ENCODE results near the gene SLC35F3. TPM values are rescaled to one million over a fixed set of nuclear protein-coding genes. Genes with fewer than 3 reads are reported as not detected.

SLC35F3 gene
- total RNA-seq, 4 donors from 2014 or later = 0.36 to 1.4 (median 0.54) TPM

GRCh38 chr1:234368320-234369032 is 464.0 kb downstream of the SLC35F3 start:
- Histone ChIP-seq H3K36me3 (no peaks in the 10 kb centered on the region), H3K4me1 (peaks cover 12% of the 10 kb centered on the region), H3K9me3 (no peaks in the 10 kb centered on the region), H3K4me3 (no peak overlapping the region), H3K27ac (no peak overlapping the region), H3K27me3 (no peaks in the 10 kb centered on the region)
- WGBS = 71% methylated on average over 12 of the region's 12 CpGs
- no peak for DNase-seq (ENCODE audit: low spot score in 2 of 2)
- TF ChIP-seq POLR2A (IDR thresholded peaks at IDR 0.05) (no peak), CTCF (IDR thresholded peaks at IDR 0.05) (no peak), EP300 (IDR thresholded peaks at IDR 0.05) (no peak), POLR2AphosphoS5 (IDR thresholded peaks at IDR 0.05) (no peak)

- H3K9me3 ChIP-seq = no peaks in the 10 kb centered on the region
- no peak for DNase-seq (ENCODE audit: low spot score in 2 of 2)
- H3K27ac ChIP-seq = no peak overlapping the region
- no peaks in the 10 kb centered on the region for H3K27me3 ChIP-seq
- H3K4me3 ChIP-seq = no peak overlapping the region
- peaks cover 14% of the 10 kb centered on the region for H3K4me1 ChIP-seq
- no peaks in the 10 kb centered on the region for H3K36me3 ChIP-seq
- WGBS = 86% methylated on average over 3 of the region's 3 CpGs
- TF ChIP-seq CTCF (IDR thresholded peaks at IDR 0.05) = no peak
- TF ChIP-seq EP300 (IDR thresholded peaks at IDR 0.05) = no peak
- TF ChIP-seq POLR2A (IDR thresholded peaks at IDR 0.05) = no peak
- no peak for TF ChIP-seq POLR2AphosphoS5 (IDR thresholded peaks at IDR 0.05)
Observed at GRCh38 chr1:234369033-234369430, 464.6 kb downstream of the SLC35F3 start.

- Histone ChIP-seq H3K4me1 (peaks cover 21% of the 10 kb centered on the region), H3K9me3 (no peaks in the 10 kb centered on the region), H3K4me3 (no peak overlapping the region), H3K27me3 (no peaks in the 10 kb centered on the region), H3K27ac (no peak overlapping the region), H3K36me3 (no peaks in the 10 kb centered on the region)
- no peak for DNase-seq (ENCODE audit: low spot score in 2 of 2)
- TF ChIP-seq POLR2AphosphoS5 (IDR thresholded peaks at IDR 0.05) = no peak
- TF ChIP-seq POLR2A (IDR thresholded peaks at IDR 0.05) = no peak
- no peak for TF ChIP-seq EP300 (IDR thresholded peaks at IDR 0.05)
- no peak for TF ChIP-seq CTCF (IDR thresholded peaks at IDR 0.05)
- 63% methylated on average over 1 of the region's 1 CpG for WGBS
Observed at GRCh38 chr1:234369784-234370183, 465.3 kb downstream of the SLC35F3 start.

- H3K4me3 ChIP-seq = no peak overlapping the region
- no peak for TF ChIP-seq POLR2AphosphoS5 (IDR thresholded peaks at IDR 0.05)
- no peak for TF ChIP-seq POLR2A (IDR thresholded peaks at IDR 0.05)
- no peak for TF ChIP-seq EP300 (IDR thresholded peaks at IDR 0.05)
- no peak for TF ChIP-seq CTCF (IDR thresholded peaks at IDR 0.05)
- peaks cover 11% of the 10 kb centered on the region for H3K36me3 ChIP-seq
- no peak for DNase-seq (ENCODE audit: low spot score in 2 of 2)
- H3K27me3 ChIP-seq = no peaks in the 10 kb centered on the region
- H3K4me1 ChIP-seq = peaks cover 32% of the 10 kb centered on the region
- 54% methylated on average over 2 of the region's 2 CpGs for WGBS
- no peak overlapping the region for H3K27ac ChIP-seq
- H3K9me3 ChIP-seq = no peaks in the 10 kb centered on the region
Observed at GRCh38 chr1:234371414-234371813, 466.9 kb downstream of the SLC35F3 start.

GRCh38 chr1:234372011-234372757 is 467.7 kb downstream of the SLC35F3 start:
- Histone ChIP-seq H3K27ac (no peak overlapping the region), H3K4me1 (peaks cover 32% of the 10 kb centered on the region), H3K27me3 (no peaks in the 10 kb centered on the region), H3K9me3 (no peaks in the 10 kb centered on the region), H3K36me3 (peaks cover 18% of the 10 kb centered on the region), H3K4me3 (peak overlapping the region; percentile 93)
- no peak for DNase-seq (ENCODE audit: low spot score in 2 of 2)
- no peak for TF ChIP-seq POLR2A (IDR thresholded peaks at IDR 0.05)
- no peak for TF ChIP-seq POLR2AphosphoS5 (IDR thresholded peaks at IDR 0.05)
- WGBS = 50% methylated on average over 9 of the region's 9 CpGs

Measured in suprapubic skin (tissue), 4 donors.